Measurements from ENCODE around the gene PRICKLE1. TPM values are rescaled to one million over a fixed set of nuclear protein-coding genes. Genes with fewer than 3 reads are reported as not detected.

PRICKLE1 gene
- total and polyA plus RNA-seq, 2 of the 13 experiments (the other 11 are each of a cell fraction or from before 2014, with no cell fraction given), result not detected

DNA sequence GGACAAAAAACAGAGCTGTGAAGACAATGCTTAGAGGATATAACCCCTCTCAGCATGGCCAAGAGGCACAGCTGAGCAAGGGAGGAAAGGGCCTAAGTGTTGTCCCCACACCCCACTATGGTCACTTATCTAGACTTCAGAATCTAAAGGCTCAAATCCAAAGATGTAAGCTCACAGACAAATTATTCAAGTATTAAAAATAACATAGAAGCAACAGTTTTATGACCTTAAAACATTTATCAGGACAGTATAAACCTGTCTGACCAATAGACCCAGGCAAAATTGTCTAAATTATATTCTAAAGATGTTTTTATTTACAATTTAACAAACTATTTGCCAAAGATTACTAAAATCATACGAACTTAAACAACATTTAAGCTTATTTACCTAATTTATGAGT lies 28.1 kb upstream of the PRICKLE1 start:
- no peak for ATAC-seq

More for the DNA sequence above, 28.1 kb upstream of the PRICKLE1 start:
- ChIA-PET CTCF (ENCODE audit: low intra/inter-chr PET ratio, low total read pairs) (no interaction called here), POLR2A (no interaction called here)
- no peaks in the 10 kb centered on the region for H4K20me1 ChIP-seq (ENCODE audit: insufficient read depth, low read length)
- H2AFZ ChIP-seq (ENCODE audit: low read length), result no peak overlapping the region
- TF ChIP-seq ZIK1 (CRISPR knock-in tag; IDR thresholded peaks at IDR 0.05; ENCODE audit: borderline replicate concordance, low read depth) (no peak), HOXA3 (CRISPR knock-in tag; IDR thresholded peaks at IDR 0.05) (no peak), ATF5 (CRISPR knock-in tag; IDR thresholded peaks at IDR 0.05; ENCODE audit: low read depth) (no peak), HOXA9 (CRISPR knock-in tag; IDR thresholded peaks at IDR 0.05; ENCODE audit: borderline replicate concordance) (no peak), GABPA (IDR thresholded peaks at IDR 0.05; ENCODE audit: low read depth, low read length) (no peak), GABPA (CRISPR knock-in tag; IDR thresholded peaks at IDR 0.05; ENCODE audit: low read depth) (no peak), ZFAT (CRISPR knock-in tag; conservative IDR thresholded peaks at IDR 0.05) (no peak), ZNF747 (CRISPR knock-in tag; IDR thresholded peaks at IDR 0.05; ENCODE audit: borderline replicate concordance) (no peak)
- TF ChIP-seq, protein P1, sequence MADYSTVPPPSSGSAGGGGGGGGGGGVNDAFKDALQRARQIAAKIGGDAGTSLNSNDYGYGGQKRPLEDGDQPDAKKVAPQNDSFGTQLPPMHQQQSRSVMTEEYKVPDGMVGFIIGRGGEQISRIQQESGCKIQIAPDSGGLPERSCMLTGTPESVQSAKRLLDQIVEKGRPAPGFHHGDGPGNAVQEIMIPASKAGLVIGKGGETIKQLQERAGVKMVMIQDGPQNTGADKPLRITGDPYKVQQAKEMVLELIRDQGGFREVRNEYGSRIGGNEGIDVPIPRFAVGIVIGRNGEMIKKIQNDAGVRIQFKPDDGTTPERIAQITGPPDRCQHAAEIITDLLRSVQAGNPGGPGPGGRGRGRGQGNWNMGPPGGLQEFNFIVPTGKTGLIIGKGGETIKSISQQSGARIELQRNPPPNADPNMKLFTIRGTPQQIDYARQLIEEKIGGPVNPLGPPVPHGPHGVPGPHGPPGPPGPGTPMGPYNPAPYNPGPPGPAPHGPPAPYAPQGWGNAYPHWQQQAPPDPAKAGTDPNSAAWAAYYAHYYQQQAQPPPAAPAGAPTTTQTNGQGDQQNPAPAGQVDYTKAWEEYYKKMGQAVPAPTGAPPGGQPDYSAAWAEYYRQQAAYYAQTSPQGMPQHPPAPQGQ (CRISPR knock-in tag; IDR thresholded peaks at IDR 0.05; ENCODE audit: borderline replicate concordance), result no peak
- TF ChIP-seq, protein P2, sequence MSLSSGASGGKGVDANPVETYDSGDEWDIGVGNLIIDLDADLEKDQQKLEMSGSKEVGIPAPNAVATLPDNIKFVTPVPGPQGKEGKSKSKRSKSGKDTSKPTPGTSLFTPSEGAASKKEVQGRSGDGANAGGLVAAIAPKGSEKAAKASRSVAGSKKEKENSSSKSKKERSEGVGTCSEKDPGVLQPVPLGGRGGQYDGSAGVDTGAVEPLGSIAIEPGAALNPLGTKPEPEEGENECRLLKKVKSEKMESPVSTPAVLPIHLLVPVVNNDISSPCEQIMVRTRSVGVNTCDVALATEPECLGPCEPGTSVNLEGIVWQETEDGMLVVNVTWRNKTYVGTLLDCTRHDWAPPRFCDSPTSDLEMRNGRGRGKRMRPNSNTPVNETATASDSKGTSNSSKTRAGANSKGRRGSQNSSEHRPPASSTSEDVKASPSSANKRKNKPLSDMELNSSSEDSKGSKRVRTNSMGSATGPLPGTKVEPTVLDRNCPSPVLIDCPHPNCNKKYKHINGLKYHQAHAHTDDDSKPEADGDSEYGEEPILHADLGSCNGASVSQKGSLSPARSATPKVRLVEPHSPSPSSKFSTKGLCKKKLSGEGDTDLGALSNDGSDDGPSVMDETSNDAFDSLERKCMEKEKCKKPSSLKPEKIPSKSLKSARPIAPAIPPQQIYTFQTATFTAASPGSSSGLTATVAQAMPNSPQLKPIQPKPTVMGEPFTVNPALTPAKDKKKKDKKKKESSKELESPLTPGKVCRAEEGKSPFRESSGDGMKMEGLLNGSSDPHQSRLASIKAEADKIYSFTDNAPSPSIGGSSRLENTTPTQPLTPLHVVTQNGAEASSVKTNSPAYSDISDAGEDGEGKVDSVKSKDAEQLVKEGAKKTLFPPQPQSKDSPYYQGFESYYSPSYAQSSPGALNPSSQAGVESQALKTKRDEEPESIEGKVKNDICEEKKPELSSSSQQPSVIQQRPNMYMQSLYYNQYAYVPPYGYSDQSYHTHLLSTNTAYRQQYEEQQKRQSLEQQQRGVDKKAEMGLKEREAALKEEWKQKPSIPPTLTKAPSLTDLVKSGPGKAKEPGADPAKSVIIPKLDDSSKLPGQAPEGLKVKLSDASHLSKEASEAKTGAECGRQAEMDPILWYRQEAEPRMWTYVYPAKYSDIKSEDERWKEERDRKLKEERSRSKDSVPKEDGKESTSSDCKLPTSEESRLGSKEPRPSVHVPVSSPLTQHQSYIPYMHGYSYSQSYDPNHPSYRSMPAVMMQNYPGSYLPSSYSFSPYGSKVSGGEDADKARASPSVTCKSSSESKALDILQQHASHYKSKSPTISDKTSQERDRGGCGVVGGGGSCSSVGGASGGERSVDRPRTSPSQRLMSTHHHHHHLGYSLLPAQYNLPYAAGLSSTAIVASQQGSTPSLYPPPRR (CRISPR knock-in tag; IDR thresholded peaks at IDR 0.05; ENCODE audit: borderline replicate concordance), result no peak
- TF ChIP-seq, protein P3, sequence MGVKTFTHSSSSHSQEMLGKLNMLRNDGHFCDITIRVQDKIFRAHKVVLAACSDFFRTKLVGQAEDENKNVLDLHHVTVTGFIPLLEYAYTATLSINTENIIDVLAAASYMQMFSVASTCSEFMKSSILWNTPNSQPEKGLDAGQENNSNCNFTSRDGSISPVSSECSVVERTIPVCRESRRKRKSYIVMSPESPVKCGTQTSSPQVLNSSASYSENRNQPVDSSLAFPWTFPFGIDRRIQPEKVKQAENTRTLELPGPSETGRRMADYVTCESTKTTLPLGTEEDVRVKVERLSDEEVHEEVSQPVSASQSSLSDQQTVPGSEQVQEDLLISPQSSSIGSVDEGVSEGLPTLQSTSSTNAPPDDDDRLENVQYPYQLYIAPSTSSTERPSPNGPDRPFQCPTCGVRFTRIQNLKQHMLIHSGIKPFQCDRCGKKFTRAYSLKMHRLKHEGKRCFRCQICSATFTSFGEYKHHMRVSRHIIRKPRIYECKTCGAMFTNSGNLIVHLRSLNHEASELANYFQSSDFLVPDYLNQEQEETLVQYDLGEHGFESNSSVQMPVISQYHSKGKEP (CRISPR knock-in tag; IDR thresholded peaks at IDR 0.05), result no peak
- H3K4me3 ChIP-seq (replicated peaks in 1 of 3; ENCODE audit: insufficient read depth in 1 of 3, low read depth in 2 of 3, low read length in 3 of 3), result no peak overlapping the region
- no TSS peak for BruUV-seq (replicated peaks)
- FAIRE-seq, result no peak
- intact Hi-C loops (cut with micrococcal nuclease; ENCODE audit: unreplicated experiment), result no loop called here
- peaks cover 18% of the 10 kb centered on the region for H3K9me3 ChIP-seq (ENCODE audit: low read length)
- no peaks in the 10 kb centered on the region for H3K4me1 ChIP-seq (ENCODE audit: insufficient read depth, low read length)
- H3K27ac ChIP-seq (ENCODE audit: extremely low read length, insufficient read depth, low read length), result no peak overlapping the region
- DNase-seq (ENCODE audit: low spot score), result no peak
- H3K9ac ChIP-seq (ENCODE audit: insufficient read depth, low read depth, low read length), result no peak overlapping the region
- in situ Hi-C loops (cut with HindIII; ENCODE audit: extremely low pct_ligation_motif_present, low pct_unique_long_range_greater_than_20kb), result no loop called here
- H3K4me2 ChIP-seq (ENCODE audit: low read depth, low read length), result no peak overlapping the region
- no peaks in the 10 kb centered on the region; a peak in 1 of 5 replicates for H3K27me3 ChIP-seq (ENCODE audit: control insufficient read depth in 1 of 2, insufficient read depth in 2 of 2, low read length in 2 of 2)
- no peaks in the 10 kb centered on the region for H3K79me2 ChIP-seq (ENCODE audit: insufficient read depth, low read length)
- WGBS (ENCODE audit: low lambda C conversion rate), result 0% methylated on average over 1 of the region's 1 CpG
- no peaks in the 10 kb centered on the region for H3K36me3 ChIP-seq (replicated peaks in 1 of 2; ENCODE audit: control insufficient read depth in 1 of 2, insufficient read depth in 2 of 2, low read length in 2 of 2)
